Gastroesophageal sphincter (tissue), 3 donors: ENCODE results near the gene HNF1B.

ENCODE experiments used
- POLR2AphosphoS5 ChIP-seq: sonication (generic); formaldehyde crosslinking; IDR thresholded peaks from one replicate; pipeline ENCODE4 v1.6.1; 2017; ENCODE audit warnings: antibody characterized with exemption
- TF ChIP-seq, protein P1 (sequence below), 4 experiments: fragments of 200-600 bp in 2 of 4; fragments of 450-650 bp in 2 of 4; sonication (generic) in 1 of 4; IDR thresholded peaks; one replicate each; pipeline ENCODE4 v1.5.1; 2017 to 2019; ENCODE audit warnings: antibody characterized with exemption in 4 of 4, mild to moderate bottlenecking in 2 of 4, moderate library complexity in 2 of 4

DNA sequence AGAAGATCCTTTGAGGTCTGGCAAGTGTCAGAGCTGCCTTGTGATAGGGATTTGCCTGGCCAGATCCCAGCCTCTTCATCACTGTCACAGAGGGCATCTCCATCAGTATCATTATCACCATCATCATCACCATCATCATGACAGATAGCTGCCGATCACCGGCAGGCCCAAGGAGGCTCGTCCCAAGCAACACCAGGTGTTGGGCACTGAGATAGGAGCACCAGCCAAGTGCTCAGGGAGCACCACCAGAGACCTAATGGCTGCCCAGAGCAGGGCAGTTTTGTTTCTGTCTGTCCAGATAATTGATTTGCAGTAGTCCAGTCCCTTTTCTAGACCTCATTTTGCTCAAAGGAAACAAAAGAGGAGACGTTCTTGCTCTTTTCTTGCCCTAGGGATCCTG is 25.0 kb downstream of the HNF1B start:
- TF ChIP-seq, protein P1, sequence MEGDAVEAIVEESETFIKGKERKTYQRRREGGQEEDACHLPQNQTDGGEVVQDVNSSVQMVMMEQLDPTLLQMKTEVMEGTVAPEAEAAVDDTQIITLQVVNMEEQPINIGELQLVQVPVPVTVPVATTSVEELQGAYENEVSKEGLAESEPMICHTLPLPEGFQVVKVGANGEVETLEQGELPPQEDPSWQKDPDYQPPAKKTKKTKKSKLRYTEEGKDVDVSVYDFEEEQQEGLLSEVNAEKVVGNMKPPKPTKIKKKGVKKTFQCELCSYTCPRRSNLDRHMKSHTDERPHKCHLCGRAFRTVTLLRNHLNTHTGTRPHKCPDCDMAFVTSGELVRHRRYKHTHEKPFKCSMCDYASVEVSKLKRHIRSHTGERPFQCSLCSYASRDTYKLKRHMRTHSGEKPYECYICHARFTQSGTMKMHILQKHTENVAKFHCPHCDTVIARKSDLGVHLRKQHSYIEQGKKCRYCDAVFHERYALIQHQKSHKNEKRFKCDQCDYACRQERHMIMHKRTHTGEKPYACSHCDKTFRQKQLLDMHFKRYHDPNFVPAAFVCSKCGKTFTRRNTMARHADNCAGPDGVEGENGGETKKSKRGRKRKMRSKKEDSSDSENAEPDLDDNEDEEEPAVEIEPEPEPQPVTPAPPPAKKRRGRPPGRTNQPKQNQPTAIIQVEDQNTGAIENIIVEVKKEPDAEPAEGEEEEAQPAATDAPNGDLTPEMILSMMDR (IDR thresholded peaks at IDR 0.05), result no peak
- TF ChIP-seq POLR2AphosphoS5, result no peak
